Skeletal muscle satellite cell (primary cell): ENCODE data around the gene SDK1.

Experiments
- H3K27me3 ChIP-seq: 2 replicates; pipeline ENCODE4 v1.7.0; 2013; ENCODE audit warnings: low read length; ENCODE audit not compliant: control insufficient read depth, insufficient read depth
- H3K36me3 ChIP-seq: 2 replicates; pipeline ENCODE4 v1.7.0; 2013; ENCODE audit warnings: mild to moderate bottlenecking, control low read depth, low read length; ENCODE audit not compliant: insufficient read depth
- H3K4me1 ChIP-seq: 2 replicates; pipeline ENCODE4 v1.7.0; 2013; ENCODE audit warnings: low read length; ENCODE audit not compliant: control insufficient read depth, insufficient read depth
- H3K4me2 ChIP-seq: 2 replicates; pipeline ENCODE4 v1.7.0; 2013; ENCODE audit warnings: mild to moderate bottlenecking, low read length
- H3K4me3 ChIP-seq: 2 replicates; pipeline ENCODE4 v1.7.0; 2013; ENCODE audit warnings: low read length
- H3K9ac ChIP-seq: 2 replicates; pipeline ENCODE4 v1.7.0; 2013; ENCODE audit warnings: mild to moderate bottlenecking, low read depth, low read length, moderate library complexity
- H3K9me3 ChIP-seq: replicated peaks from 2 replicates; pipeline ENCODE4 v1.7.0; 2013; ENCODE audit warnings: mild to moderate bottlenecking, control low read depth, low read length

The SDK1 gene

DNA sequence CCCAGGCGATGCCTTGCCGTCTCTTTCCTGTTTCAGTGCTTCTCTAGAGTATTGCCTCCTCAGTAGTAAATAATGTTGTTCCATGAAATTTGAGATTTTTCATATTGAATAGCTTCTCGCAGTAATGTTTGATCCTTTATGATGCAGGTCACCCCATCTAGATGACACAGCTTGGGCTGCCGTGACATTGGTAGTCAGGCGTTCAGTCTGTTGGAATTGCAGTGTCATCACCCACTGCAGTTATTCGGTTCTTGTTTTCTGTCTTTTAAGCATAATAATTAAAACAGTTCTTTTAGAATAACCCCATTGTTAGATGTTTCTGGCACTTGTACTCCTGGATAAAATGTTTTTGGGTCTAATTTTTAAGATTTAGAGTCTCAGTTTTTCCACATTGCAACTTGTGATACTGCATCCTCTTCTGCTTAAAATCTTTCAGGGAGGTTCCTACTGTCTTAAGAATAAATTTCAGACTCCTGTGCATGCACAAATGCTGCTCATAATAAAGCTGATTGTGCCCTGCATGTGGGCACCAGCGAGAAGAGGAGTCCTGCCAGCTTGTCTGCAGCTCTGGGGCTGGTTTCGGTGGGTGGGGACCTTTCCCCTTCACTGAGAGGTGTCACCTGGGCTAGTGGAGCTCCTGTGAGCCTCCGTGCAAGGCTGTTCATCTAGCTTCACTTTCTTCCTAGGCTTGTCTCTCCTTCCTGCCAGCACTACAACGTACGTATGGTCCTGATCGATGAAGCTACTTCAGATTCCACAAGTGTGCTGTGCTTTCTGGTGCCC, 44.8 kb downstream of the SDK1 start:
- no peaks in the 10 kb centered on the region for H3K36me3 ChIP-seq
- H3K4me2 ChIP-seq, result no peak overlapping the region
- H3K4me1 ChIP-seq, result no peaks in the 10 kb centered on the region
- H3K9ac ChIP-seq, result no peak overlapping the region
- H3K27me3 ChIP-seq, result no peaks in the 10 kb centered on the region
- H3K9me3 ChIP-seq, result no peaks in the 10 kb centered on the region
- no peak overlapping the region for H3K4me3 ChIP-seq

DNA sequence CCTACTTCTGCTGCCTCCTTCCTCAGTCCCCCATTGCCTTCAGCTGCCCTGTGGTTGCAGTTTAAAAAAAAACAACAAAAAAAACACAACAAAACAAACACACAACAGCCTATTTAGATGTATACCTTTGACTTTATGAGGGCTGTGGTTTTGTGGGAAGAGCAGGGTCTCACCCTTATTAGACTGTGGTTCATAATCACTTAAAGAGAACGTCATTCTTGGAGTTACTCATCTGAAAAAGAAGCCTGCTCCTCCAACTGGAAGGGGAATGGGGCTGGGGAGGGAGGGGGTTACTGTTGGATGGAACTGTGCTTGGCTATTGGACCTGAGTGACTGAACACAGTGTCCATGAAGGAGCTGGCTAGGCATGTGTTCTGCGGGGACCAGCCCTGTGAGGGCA, 48.1 kb downstream of the SDK1 start:
- Histone ChIP-seq H3K27me3 (no peaks in the 10 kb centered on the region), H3K9me3 (no peaks in the 10 kb centered on the region), H3K4me1 (no peaks in the 10 kb centered on the region), H3K4me2 (no peak overlapping the region), H3K36me3 (no peaks in the 10 kb centered on the region), H3K9ac (no peak overlapping the region), H3K4me3 (no peak overlapping the region)

DNA sequence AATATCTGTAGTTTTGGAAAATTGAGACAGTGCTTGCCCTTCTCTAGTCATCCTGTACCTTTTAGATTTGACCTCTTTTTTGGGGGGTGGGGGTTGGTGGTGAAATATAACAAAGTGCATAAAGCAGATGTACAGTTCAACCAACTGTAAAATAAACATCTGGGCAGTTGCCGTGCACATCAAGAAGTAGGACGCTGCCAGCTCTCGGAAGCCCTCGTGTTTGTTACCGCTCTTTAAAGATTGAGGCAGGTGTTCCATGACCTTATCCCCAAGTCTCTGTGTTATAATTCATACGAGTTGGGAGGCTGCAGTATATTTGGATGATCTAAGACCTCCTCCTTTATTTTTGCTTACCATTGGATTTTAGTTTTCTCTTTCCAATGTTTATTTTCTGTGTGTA, 55.1 kb downstream of the SDK1 start:
- Histone ChIP-seq H3K4me3 (no peak overlapping the region), H3K36me3 (no peaks in the 10 kb centered on the region), H3K9me3 (no peaks in the 10 kb centered on the region), H3K27me3 (no peaks in the 10 kb centered on the region), H3K4me2 (no peak overlapping the region), H3K4me1 (no peaks in the 10 kb centered on the region), H3K9ac (no peak overlapping the region)

DNA sequence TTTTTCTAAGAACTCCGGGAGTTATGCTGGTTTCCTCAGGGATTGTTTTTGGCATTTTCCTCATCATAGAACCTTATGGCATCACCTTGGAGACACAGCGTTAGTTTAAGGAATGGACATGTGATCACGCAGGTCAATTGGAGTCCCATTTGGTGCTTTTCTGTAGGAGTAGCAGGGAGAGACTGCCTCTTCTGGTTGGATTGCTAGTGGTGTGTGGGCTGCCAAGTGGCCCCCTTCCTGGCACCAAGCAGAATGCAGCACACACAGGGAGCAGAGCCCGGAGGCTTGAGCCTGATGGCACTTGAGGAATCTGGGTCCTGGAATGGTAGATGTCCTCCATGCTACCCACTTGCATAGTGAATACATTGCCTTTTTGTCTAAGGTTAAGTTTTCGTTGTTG, 57.9 kb downstream of the SDK1 start:
- Histone ChIP-seq H3K4me2 (no peak overlapping the region), H3K4me1 (no peaks in the 10 kb centered on the region), H3K9ac (no peak overlapping the region), H3K4me3 (no peak overlapping the region), H3K9me3 (no peaks in the 10 kb centered on the region), H3K27me3 (no peaks in the 10 kb centered on the region), H3K36me3 (no peaks in the 10 kb centered on the region)

DNA sequence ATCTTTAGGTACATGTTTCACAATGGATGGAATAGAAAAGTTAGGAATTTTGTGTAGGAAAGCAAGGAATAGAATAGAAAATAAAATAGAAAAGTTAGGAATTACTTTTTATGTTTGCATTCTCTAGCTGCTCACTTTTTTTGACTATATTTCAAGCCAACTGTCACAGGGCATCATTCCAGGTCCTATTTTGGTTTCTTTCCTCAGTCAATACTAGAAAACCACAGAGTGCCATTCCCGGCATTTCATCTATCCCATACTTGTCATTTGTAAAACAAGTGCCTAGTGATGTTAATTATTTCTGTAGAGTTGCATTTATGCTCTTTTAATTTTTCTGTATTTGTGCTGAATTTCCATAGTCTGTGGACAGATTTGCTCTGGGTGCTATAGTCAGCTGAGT, 66.2 kb downstream of the SDK1 start:
- Histone ChIP-seq H3K27me3 (no peaks in the 10 kb centered on the region), H3K4me2 (no peak overlapping the region), H3K4me3 (no peak overlapping the region), H3K9ac (no peak overlapping the region), H3K4me1 (no peaks in the 10 kb centered on the region), H3K9me3 (no peaks in the 10 kb centered on the region), H3K36me3 (no peaks in the 10 kb centered on the region)

DNA sequence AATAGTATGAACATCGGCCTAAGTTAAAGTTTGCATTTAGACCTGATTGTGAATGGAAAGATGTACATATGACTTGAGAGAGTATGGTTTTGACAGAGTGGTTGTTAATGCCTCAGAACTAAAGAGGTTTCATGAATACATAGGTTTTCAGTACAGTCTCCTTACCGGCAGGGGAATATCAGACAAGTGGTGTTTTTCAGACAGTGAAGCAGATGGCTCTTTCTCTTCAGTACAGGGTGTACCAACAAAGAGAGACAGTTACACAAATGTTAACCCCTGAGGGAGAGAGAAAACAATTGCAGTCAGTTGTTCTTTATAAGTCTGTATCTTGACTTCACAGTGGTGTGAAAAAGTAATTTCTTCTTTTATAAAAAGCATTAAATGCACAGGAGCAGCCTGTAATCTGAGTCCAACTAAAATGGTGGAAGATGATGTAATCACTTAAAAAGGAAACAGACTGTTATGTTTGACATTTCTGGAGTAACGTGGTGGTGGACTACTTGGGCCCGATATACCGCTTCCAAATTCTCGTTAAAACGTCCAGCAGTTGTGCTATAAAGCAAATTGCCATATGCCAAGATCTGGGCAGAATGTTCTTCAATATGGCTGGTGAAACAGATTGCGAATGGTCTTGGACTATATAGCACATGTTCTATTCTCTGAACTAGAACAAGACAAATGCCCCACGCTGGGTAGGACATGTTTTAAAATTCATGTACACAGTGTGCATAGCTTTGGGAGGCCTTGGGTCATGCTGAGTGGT, 69.2 kb downstream of the SDK1 start:
- Histone ChIP-seq H3K27me3 (no peaks in the 10 kb centered on the region), H3K9me3 (no peaks in the 10 kb centered on the region), H3K4me3 (no peak overlapping the region), H3K36me3 (no peaks in the 10 kb centered on the region), H3K4me2 (no peak overlapping the region), H3K4me1 (no peaks in the 10 kb centered on the region), H3K9ac (no peak overlapping the region)

DNA sequence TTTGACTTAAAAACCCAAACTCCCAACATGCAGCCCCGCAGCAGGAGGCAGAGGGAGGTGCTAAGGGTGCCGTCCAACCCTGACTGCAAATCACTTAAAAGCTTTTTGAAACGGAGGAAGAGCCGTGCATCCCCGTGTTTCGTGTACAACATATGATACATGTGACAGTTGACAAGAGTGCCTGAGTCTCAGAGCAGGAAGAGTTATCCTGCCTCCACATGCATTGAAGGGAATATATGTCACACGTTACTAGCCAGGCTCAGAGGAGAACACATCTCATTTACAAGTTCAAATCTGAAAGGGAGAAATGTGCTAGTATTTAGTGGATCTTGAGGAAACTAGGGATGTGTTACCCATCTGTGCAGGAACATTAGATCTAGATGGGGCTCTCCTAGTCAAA, 69.9 kb downstream of the SDK1 start:
- Histone ChIP-seq H3K9me3 (no peaks in the 10 kb centered on the region), H3K4me2 (no peak overlapping the region), H3K4me1 (no peaks in the 10 kb centered on the region), H3K27me3 (no peaks in the 10 kb centered on the region), H3K36me3 (no peaks in the 10 kb centered on the region), H3K4me3 (no peak overlapping the region), H3K9ac (no peak overlapping the region)

DNA sequence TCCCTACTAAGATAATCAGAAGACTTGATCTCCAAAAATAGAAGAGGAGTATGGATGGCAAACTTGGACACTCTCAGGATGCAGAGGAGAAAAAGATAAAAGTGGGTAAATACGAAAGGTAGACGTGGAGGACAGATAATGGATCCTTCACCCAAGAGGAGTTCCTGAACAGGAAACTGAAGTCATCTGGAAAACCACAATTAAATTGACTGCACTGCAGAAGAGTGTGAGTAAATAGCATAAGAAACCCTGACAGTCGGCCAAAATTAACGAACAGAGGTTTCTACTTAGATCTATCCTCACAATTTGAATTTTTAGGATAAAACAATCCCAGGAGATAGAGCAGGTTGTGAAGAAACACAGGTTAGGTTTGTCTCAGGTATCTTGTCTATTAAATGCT, 70.5 kb downstream of the SDK1 start:
- H3K9ac ChIP-seq, result no peak overlapping the region
- no peaks in the 10 kb centered on the region for H3K9me3 ChIP-seq
- no peaks in the 10 kb centered on the region for H3K27me3 ChIP-seq
- no peaks in the 10 kb centered on the region for H3K4me1 ChIP-seq
- H3K36me3 ChIP-seq, result no peaks in the 10 kb centered on the region
- H3K4me2 ChIP-seq, result no peak overlapping the region
- H3K4me3 ChIP-seq, result no peak overlapping the region

DNA sequence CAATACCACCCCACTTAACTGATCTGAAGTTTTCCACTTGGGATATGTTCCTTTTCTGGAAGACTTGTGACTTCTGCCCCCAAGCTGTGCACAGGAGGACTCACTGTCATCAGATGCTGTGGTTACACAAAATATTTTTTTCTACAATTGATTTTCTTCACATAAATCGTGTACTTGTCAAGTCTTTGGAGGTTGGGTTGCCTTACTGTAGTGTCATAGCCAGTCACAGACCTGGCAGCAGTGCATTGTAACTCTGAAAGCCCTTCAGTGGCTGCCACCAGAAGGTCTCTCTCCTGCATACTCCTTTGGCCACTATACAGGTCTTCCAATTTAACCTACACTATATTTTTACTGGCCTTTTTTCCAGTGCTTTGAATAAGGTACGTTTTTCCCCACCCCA, 73.2 kb downstream of the SDK1 start:
- Histone ChIP-seq H3K4me3 (no peak overlapping the region), H3K27me3 (no peaks in the 10 kb centered on the region), H3K9me3 (no peaks in the 10 kb centered on the region), H3K9ac (no peak overlapping the region), H3K36me3 (no peaks in the 10 kb centered on the region), H3K4me1 (no peaks in the 10 kb centered on the region), H3K4me2 (no peak overlapping the region)

DNA sequence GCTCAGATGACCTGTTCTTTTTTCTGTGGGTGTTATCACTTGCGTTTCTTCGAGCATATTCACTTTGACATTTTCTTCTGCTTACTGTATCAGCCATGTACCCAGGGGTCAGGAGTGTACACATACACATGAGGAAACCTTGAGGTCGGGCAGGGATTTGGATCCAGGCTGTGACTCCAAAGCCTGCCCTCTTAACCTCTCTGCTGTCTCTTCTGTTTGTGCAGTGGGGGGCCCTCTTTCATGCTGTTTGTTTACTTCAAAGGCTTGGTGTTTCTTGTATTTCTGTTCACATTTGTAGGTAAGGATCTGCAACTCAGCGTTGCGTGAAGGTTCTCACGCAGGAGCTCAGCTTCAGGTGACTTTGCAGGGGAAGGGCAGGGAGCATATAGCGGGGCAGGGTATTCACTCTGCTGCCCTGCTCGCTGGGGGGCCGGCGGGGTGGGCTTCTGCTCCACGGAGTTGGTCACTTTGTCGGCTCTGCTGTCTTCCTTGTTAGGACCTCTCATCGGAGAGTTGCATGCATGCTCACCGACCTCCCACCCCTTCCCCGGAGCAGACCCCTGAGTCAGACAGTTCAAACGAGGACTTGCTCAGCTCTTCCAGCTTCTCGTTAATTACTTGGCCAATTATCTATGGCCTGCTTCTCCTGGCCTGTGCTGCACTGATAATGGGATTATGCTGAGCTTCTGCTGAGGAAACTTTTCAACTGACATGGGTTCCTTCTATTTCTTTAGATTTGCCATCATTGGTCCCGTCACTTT, 77.5 kb downstream of the SDK1 start:
- Histone ChIP-seq H3K27me3 (no peaks in the 10 kb centered on the region), H3K36me3 (no peaks in the 10 kb centered on the region), H3K9me3 (no peaks in the 10 kb centered on the region), H3K4me2 (no peak overlapping the region), H3K9ac (no peak overlapping the region), H3K4me3 (no peak overlapping the region), H3K4me1 (no peaks in the 10 kb centered on the region)

DNA sequence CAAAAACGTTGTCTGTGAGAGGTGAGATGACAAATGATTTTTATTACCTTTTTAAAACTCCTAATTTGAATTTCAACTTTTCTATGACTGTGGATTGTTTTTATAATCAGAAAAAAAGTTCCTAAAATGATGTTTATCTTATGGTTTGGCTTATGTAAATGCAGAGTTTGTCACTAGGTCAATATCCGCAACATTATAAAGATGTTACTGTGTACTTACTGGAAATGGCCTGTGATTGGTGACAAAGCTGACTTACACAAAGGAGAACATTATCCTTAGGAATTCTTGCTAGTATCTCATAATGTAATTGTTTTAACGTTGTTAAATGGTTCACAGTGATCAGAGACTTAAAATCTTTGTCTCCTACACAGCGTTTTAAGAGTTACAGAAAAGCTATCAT, 79.0 kb downstream of the SDK1 start:
- no peak overlapping the region for H3K4me3 ChIP-seq
- no peaks in the 10 kb centered on the region for H3K4me1 ChIP-seq
- H3K9ac ChIP-seq, result no peak overlapping the region
- no peak overlapping the region for H3K4me2 ChIP-seq
- no peaks in the 10 kb centered on the region for H3K9me3 ChIP-seq
- H3K27me3 ChIP-seq, result no peaks in the 10 kb centered on the region
- H3K36me3 ChIP-seq, result no peaks in the 10 kb centered on the region
